ENCODE data around the gene NOL4L.

GRCh38 chr20:32534661-32535240, 50.4 kb downstream of the NOL4L start:
- TF ChIP-seq CTCF (IDR thresholded peaks at IDR 0.05) (no peak), POLR2A (IDR thresholded peaks at IDR 0.05) (no peak), EP300 (IDR thresholded peaks at IDR 0.05) (no peak)

Data from suprapubic skin (tissue), 3 donors.